Endodermal cell (in vitro differentiated cells): ENCODE results near the gene APEH. TPM values are rescaled to one million over a fixed set of nuclear protein-coding genes. Genes with fewer than 3 reads are reported as not detected.

ENCODE experiments used
- DNase-seq: peaks from one replicate; pipeline ENCODE4 v3.0.0-alpha.2; 2017
- H3K27ac ChIP-seq: 2 replicates; pipeline ENCODE4 v1.5.1; 2013; ENCODE audit warnings: mild to moderate bottlenecking, low read depth, low read length, moderate library complexity
- H3K27me3 ChIP-seq: 2 replicates; pipeline ENCODE4 v1.6.1; 2013; ENCODE audit warnings: mild to moderate bottlenecking, low read length, moderate library complexity; ENCODE audit not compliant: insufficient read depth, control insufficient read depth, poor library complexity, severe bottlenecking
- H3K36me3 ChIP-seq: 2 replicates; pipeline ENCODE4 v1.7.0; 2013; ENCODE audit warnings: mild to moderate bottlenecking, low read length, moderate library complexity; ENCODE audit not compliant: control insufficient read depth, insufficient read depth
- H3K4me1 ChIP-seq: one replicate; pipeline ENCODE4 v1.7.0; 2013; ENCODE audit warnings: low read length; ENCODE audit not compliant: control insufficient read depth, insufficient read depth
- H3K4me3 ChIP-seq: 2 replicates; pipeline ENCODE4 v1.5.1; 2013; ENCODE audit warnings: mild to moderate bottlenecking, low read length, moderate library complexity
- H3K9ac ChIP-seq: 2 replicates; pipeline ENCODE4 v1.6.1; 2013; ENCODE audit warnings: mild to moderate bottlenecking, low read length, moderate library complexity; ENCODE audit not compliant: poor library complexity, severe bottlenecking; ENCODE audit errors: extremely low read depth
- H3K9me3 ChIP-seq: 2 replicates; pipeline ENCODE4 v1.6.1; 2013; ENCODE audit warnings: mild to moderate bottlenecking, low read length, moderate library complexity; ENCODE audit not compliant: control insufficient read depth
- H3K27ac Mint-ChIP-seq: 2 replicates; pipeline ENCODE4 v1.8.0; 2020; ENCODE audit warnings: mixed read lengths
- H3K27me3 Mint-ChIP-seq: 2 replicates; pipeline ENCODE4 v1.8.0; 2021; ENCODE audit warnings: mild to moderate bottlenecking, mixed read lengths; ENCODE audit not compliant: insufficient read depth
- H3K36me3 Mint-ChIP-seq: 2 replicates; pipeline ENCODE4 v1.8.0; 2020; ENCODE audit warnings: low read depth, mixed read lengths
- H3K4me1 Mint-ChIP-seq: 2 replicates; pipeline ENCODE4 v1.8.0; 2020; ENCODE audit warnings: mixed read lengths
- H3K4me3 Mint-ChIP-seq: 2 replicates; pipeline ENCODE4 v1.8.0; 2020; ENCODE audit warnings: mild to moderate bottlenecking, moderate library complexity, mixed read lengths
- H3K9me3 Mint-ChIP-seq: 2 replicates; pipeline ENCODE4 v1.8.0; 2020; ENCODE audit warnings: mild to moderate bottlenecking, mixed read lengths
- CTCF ChIP-seq: fragments of 200-600 bp; sonication (generic); conservative IDR thresholded peaks from 2 replicates; pipeline ENCODE4 v1.5.0; 2021; ENCODE audit warnings: antibody characterized with exemption, mild to moderate bottlenecking
- WGBS, 2 experiments: methylation state at CpG; one replicate each; pipeline versions ENCODE4 v1.1.5 to v1.1.7; 2013; ENCODE audit warnings: missing lambda C conversion rate in 2 of 2, mixed read lengths in 1 of 2; ENCODE audit not compliant: insufficient coverage in 1 of 2, insufficient read length in 1 of 2; 5-methylcytosine and 5-hydroxymethylcytosine counted together
- total RNA-seq, 2 donors: library from RNA; stranded (reverse); fragmentation: NEBNext Ultra II Directional in 1 of 2; extraction: Animal tissue kit (Norgen Biotek cat#: 25700) in 1 of 2; gene quantifications; 2 replicates in 1 of 2; 3 replicates in 1 of 2; pipeline ENCODE4 v1.2.1, GENCODE V29; 2021

The APEH gene
- total RNA-seq, 2 donors from 2014 or later = 188 to 216 TPM

- H3K27me3 Mint-ChIP-seq = no peaks in the 10 kb centered on the region
- H3K36me3 ChIP-seq = no peaks in the 10 kb centered on the region
- TF ChIP-seq CTCF = no peak
Observed at GRCh38 chr3:49654955-49655556, 19.1 kb upstream of the APEH start.

GRCh38 chr3:49655731-49656285, 18.3 kb upstream of the APEH start:
- no peak overlapping the region for H3K27ac ChIP-seq
- H3K9me3 Mint-ChIP-seq = no peaks in the 10 kb centered on the region
- no peaks in the 10 kb centered on the region for H3K4me1 Mint-ChIP-seq
- no peaks in the 10 kb centered on the region for H3K27me3 Mint-ChIP-seq
- H3K4me3 ChIP-seq = no peak overlapping the region
- H3K4me1 ChIP-seq = no peaks in the 10 kb centered on the region
- no peak overlapping the region for H3K27ac Mint-ChIP-seq
- no peaks in the 10 kb centered on the region for H3K36me3 ChIP-seq
- no peak for TF ChIP-seq CTCF
- no peak overlapping the region for H3K4me3 Mint-ChIP-seq
- no peak for DNase-seq
- H3K9ac ChIP-seq = no peak overlapping the region
- 95 to 99% methylated on average over 14 to 19 of the region's 19 CpGs for WGBS, 2 experiments
- H3K36me3 Mint-ChIP-seq = no peaks in the 10 kb centered on the region
- H3K27me3 ChIP-seq = no peaks in the 10 kb centered on the region
- no peaks in the 10 kb centered on the region for H3K9me3 ChIP-seq

More at GRCh38 chr3:49654955-49655556, 19.1 kb upstream of the APEH start:
- Mint-ChIP-seq H3K9me3 (no peaks in the 10 kb centered on the region), H3K36me3 (no peaks in the 10 kb centered on the region), H3K4me3 (no peak overlapping the region), H3K4me1 (no peaks in the 10 kb centered on the region), H3K27ac (no peak overlapping the region)
- Histone ChIP-seq H3K4me1 (no peaks in the 10 kb centered on the region), H3K27ac (no peak overlapping the region), H3K4me3 (no peak overlapping the region), H3K9me3 (no peaks in the 10 kb centered on the region), H3K9ac (no peak overlapping the region), H3K27me3 (no peaks in the 10 kb centered on the region)
- no peak for DNase-seq
- WGBS, 2 experiments = 92 to 93% methylated on average over 7 to 10 of the region's 10 CpGs

- no peak overlapping the region for H3K9ac ChIP-seq
- no peaks in the 10 kb centered on the region for H3K27me3 Mint-ChIP-seq
- no peak overlapping the region for H3K27ac ChIP-seq
- no peaks in the 10 kb centered on the region for H3K9me3 ChIP-seq
- no peaks in the 10 kb centered on the region for H3K4me1 ChIP-seq
- no peaks in the 10 kb centered on the region for H3K36me3 ChIP-seq
- no peak overlapping the region for H3K4me3 Mint-ChIP-seq
- no peaks in the 10 kb centered on the region for H3K4me1 Mint-ChIP-seq
- no peak overlapping the region for H3K27ac Mint-ChIP-seq
- no peaks in the 10 kb centered on the region for H3K27me3 ChIP-seq
- H3K4me3 ChIP-seq = no peak overlapping the region
- TF ChIP-seq CTCF = peak; percentile 25
- no peaks in the 10 kb centered on the region for H3K36me3 Mint-ChIP-seq
- no peaks in the 10 kb centered on the region for H3K9me3 Mint-ChIP-seq
- no peak for DNase-seq
- WGBS, 2 experiments = 91 to 96% methylated on average over 16 to 18 of the region's 18 CpGs
Observed at GRCh38 chr3:49656541-49657112, 17.5 kb upstream of the APEH start.
